Measurements from ENCODE around the gene LMF2.

GRCh38 chr22:50460938-50461337 lies 46.6 kb downstream of the LMF2 start:
- TF ChIP-seq BHLHE40 (IDR thresholded peaks at IDR 0.05; ENCODE audit: borderline replicate concordance), result no peak
- TF ChIP-seq SP1 (IDR thresholded peaks at IDR 0.05), result no peak
- TF ChIP-seq ZNF384 (IDR thresholded peaks at IDR 0.05), result no peak
- TF ChIP-seq FOXA1 (IDR thresholded peaks at IDR 0.05), result no peak
- TF ChIP-seq PKNOX1 (IDR thresholded peaks at IDR 0.05), result no peak
- no peak for TF ChIP-seq TARDBP (IDR thresholded peaks at IDR 0.05)
